ENCODE measurements around the gene INSR. TPM values are rescaled to one million over a fixed set of nuclear protein-coding genes. Genes with fewer than 3 reads are reported as not detected.

Gene INSR
- total and polyA plus RNA-seq, 4 donors, result 5.8 to 64.6 (median 20.9) TPM

GRCh38 chr19:7264858-7265257 is 29.4 kb downstream of the INSR start:
- DNase-seq (no peak), ATAC-seq (ENCODE audit: insufficient read depth, low FRiP score) (no peak)
- no peak for TF ChIP-seq CTCF (IDR thresholded peaks at IDR 0.05; ENCODE audit: control extremely low read depth, extremely low read depth)
- Histone ChIP-seq H3K36me3 (ENCODE audit: control insufficient read depth in 4 of 4, insufficient read depth in 4 of 4, low read length in 4 of 4) (peaks cover 4 to 20% (median 12%) of the 10 kb centered on the region in 4 donors), H3K27ac (ENCODE audit: low read depth in 1 of 2, low read length in 1 of 2) (no peak overlapping the region), H3K27me3 (ENCODE audit: control insufficient read depth in 3 of 3, insufficient read depth in 3 of 3, low read length in 2 of 3) (no peaks in the 10 kb centered on the region), H3K9me3 (ENCODE audit: control insufficient read depth in 4 of 4, insufficient read depth in 3 of 4, low read length in 3 of 4) (no peaks in the 10 kb centered on the region), H3K4me1 (ENCODE audit: control insufficient read depth in 5 of 5, insufficient read depth in 5 of 5, low read length in 5 of 5) (peaks cover 0 to 5% (median 0%) of the 10 kb centered on the region in 5 donors), H3K4me3 (no peak overlapping the region), H3K9ac (ENCODE audit: insufficient read depth in 1 of 2, low read length in 2 of 2) (no peak overlapping the region)
- WGBS, 2 donors, result 96% methylated on average over 4 of the region's 4 CpGs

DNA sequence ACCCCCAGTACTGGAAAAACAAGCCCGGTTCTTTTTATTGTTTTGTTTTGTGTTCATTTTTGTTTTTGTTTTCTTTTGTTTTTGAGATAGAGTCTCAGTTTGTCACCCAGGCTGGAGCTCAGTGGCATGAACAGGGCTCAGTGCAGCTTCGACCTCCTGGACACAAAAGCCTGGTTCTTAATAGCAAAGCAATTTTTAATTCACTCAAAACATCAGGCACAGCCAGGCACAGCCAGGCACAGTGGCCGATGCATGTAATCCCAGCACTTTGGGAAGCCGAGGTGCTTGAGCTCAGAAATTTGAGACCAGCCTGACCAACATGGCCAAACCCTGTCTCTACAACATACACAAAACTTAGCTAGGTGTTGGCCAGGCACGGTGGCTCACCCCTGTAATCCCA is 30.7 kb downstream of the INSR start:
- Histone ChIP-seq H3K4me1 (ENCODE audit: control insufficient read depth in 5 of 5, insufficient read depth in 5 of 5, low read length in 5 of 5) (peaks cover 0 to 6% (median 0%) of the 10 kb centered on the region in 5 donors), H3K27me3 (ENCODE audit: control insufficient read depth in 3 of 3, insufficient read depth in 3 of 3, low read length in 2 of 3) (no peaks in the 10 kb centered on the region), H3K27ac (ENCODE audit: low read depth in 1 of 2, low read length in 1 of 2) (no peak overlapping the region), H3K9ac (ENCODE audit: insufficient read depth in 1 of 2, low read length in 2 of 2) (no peak overlapping the region), H3K36me3 (ENCODE audit: control insufficient read depth in 4 of 4, insufficient read depth in 4 of 4, low read length in 4 of 4) (peaks cover 4 to 17% (median 12%) of the 10 kb centered on the region in 4 donors), H3K9me3 (ENCODE audit: control insufficient read depth in 4 of 4, insufficient read depth in 3 of 4, low read length in 3 of 4) (no peaks in the 10 kb centered on the region), H3K4me3 (no peak overlapping the region)
- no peak for ATAC-seq (ENCODE audit: insufficient read depth, low FRiP score)
- no peak for TF ChIP-seq CTCF (IDR thresholded peaks at IDR 0.05; ENCODE audit: control extremely low read depth, extremely low read depth)
- 82 to 84% methylated on average over 5 of the region's 5 CpGs for WGBS, 2 donors
- DNase-seq, result no peak

DNA sequence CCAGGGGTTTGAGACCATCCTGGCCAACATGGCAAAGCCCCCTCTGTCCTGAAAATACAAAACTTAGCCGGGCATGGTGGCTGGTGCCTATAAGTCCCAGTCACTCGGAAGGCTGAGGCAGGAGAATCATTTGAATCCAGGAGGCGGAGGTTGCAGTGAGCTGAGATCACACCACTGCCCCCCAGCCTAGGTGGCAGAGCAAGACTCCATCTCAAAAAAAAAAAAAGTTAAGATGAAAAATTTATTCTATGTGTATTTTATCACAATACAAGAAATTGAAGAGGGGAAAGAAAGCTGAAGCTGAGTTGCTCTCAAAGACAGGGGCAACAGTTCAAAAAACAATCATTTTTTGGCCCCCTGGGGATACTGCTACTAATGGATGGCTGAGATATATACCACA is 31.1 kb downstream of the INSR start:
- Histone ChIP-seq H3K9me3 (ENCODE audit: control insufficient read depth in 4 of 4, insufficient read depth in 3 of 4, low read length in 3 of 4) (no peaks in the 10 kb centered on the region), H3K4me3 (no peak overlapping the region), H3K27me3 (ENCODE audit: control insufficient read depth in 3 of 3, insufficient read depth in 3 of 3, low read length in 2 of 3) (no peaks in the 10 kb centered on the region), H3K9ac (ENCODE audit: insufficient read depth in 1 of 2, low read length in 2 of 2) (no peak overlapping the region), H3K4me1 (ENCODE audit: control insufficient read depth in 5 of 5, insufficient read depth in 5 of 5, low read length in 5 of 5) (peaks cover 0 to 6% (median 0%) of the 10 kb centered on the region in 5 donors), H3K27ac (ENCODE audit: low read depth in 1 of 2, low read length in 1 of 2) (no peak overlapping the region), H3K36me3 (ENCODE audit: control insufficient read depth in 4 of 4, insufficient read depth in 4 of 4, low read length in 4 of 4) (peaks cover 4 to 16% (median 12%) of the 10 kb centered on the region in 4 donors)
- ATAC-seq (ENCODE audit: insufficient read depth, low FRiP score) (no peak), DNase-seq (no peak)
- no peak for TF ChIP-seq CTCF (IDR thresholded peaks at IDR 0.05; ENCODE audit: control extremely low read depth, extremely low read depth)
- 97 to 98% methylated on average over 3 of the region's 3 CpGs for WGBS, 2 donors

DNA sequence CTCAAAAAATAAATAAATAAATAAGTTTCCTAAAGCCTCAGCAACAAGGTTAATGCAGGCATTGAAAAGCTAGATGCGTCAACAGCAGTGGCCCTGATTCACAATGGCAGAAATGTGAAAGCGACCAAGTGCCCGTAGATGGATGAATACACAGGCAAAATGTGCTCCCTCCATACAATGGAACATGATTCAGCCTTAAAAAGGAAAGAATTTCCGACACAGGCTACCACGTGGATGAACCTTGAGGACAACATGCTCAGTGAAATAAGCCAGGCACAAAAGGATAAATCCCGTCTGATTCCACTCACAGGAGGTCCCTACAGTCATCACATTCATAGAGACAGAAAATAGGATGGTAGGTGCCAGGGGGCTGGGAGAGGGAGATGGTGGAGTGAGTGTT is 31.7 kb downstream of the INSR start:
- WGBS, 2 donors, result 94 to 97% methylated on average over 6 of the region's 6 CpGs
- Histone ChIP-seq H3K4me1 (ENCODE audit: control insufficient read depth in 5 of 5, insufficient read depth in 5 of 5, low read length in 5 of 5) (peaks cover 0 to 11% (median 0%) of the 10 kb centered on the region in 5 donors), H3K27ac (ENCODE audit: low read depth in 1 of 2, low read length in 1 of 2) (no peak overlapping the region)

More for the DNA sequence above, 31.7 kb downstream of the INSR start:
- Histone ChIP-seq H3K27me3 (ENCODE audit: control insufficient read depth in 3 of 3, insufficient read depth in 3 of 3, low read length in 2 of 3) (no peaks in the 10 kb centered on the region), H3K4me3 (no peak overlapping the region), H3K36me3 (ENCODE audit: control insufficient read depth in 4 of 4, insufficient read depth in 4 of 4, low read length in 4 of 4) (peaks cover 4 to 12% (median 9%) of the 10 kb centered on the region in 4 donors), H3K9ac (ENCODE audit: insufficient read depth in 1 of 2, low read length in 2 of 2) (no peak overlapping the region), H3K9me3 (ENCODE audit: control insufficient read depth in 4 of 4, insufficient read depth in 3 of 4, low read length in 3 of 4) (no peaks in the 10 kb centered on the region)
- TF ChIP-seq CTCF (IDR thresholded peaks at IDR 0.05; ENCODE audit: control extremely low read depth, extremely low read depth), result no peak
- DNase-seq (no peak), ATAC-seq (ENCODE audit: insufficient read depth, low FRiP score) (no peak)

Measured in lung (tissue), 12 donors.